ENCODE measurements around the gene ENKUR. TPM values are rescaled to one million over a fixed set of nuclear protein-coding genes. Genes with fewer than 3 reads are reported as not detected.

ENKUR gene
- total and polyA plus RNA-seq, 10 of the 15 experiments (the other 5 are each of a cell fraction or from before 2014, with no cell fraction given), result 0.01 to 0.19 (median 0.11) TPM; not detected in 6

DNA sequence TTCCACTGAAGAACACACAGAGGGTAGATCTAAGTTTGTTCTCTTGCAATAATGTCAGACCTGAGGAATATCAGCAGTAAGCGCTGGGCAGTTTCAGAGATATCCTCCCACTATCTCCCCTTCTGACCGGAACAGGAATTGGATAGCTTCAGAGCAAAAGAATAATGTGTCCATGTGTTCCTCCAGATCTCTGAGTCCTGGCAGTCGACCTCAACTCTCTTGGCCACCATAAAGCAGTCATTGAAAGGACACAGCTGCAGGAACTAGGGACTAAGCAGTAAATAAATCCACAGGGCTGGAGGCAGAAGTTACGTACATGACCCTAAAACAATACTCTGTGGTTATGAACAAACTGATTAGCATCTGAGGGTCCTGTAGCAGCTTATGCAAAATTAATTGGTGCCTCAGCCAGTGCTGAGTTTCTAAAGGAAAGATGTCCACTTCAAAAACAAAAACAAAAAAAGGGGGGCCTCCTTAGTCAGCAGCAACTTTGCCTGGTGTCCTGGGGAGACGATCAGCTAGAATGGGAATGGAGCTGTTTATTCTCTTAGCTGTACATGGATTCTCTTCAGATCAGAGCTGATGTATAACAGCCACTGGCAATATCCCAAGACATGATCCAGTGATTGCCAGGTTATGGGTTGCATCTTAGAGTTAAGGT is 57.1 kb downstream of the ENKUR start:
- intact Hi-C loops (cut with micrococcal nuclease; ENCODE audit: unreplicated experiment), result no loop called here
- Histone ChIP-seq H3K79me2 (ENCODE audit: control insufficient read depth, insufficient read depth, low read length) (no peaks in the 10 kb centered on the region), H3K4me2 (ENCODE audit: control insufficient read depth, insufficient read depth) (no peak overlapping the region), H3K4me3 (no peak overlapping the region), H3K4me1 (ENCODE audit: control insufficient read depth, insufficient read depth, low read length) (no peaks in the 10 kb centered on the region), H2AFZ (ENCODE audit: control insufficient read depth, low read depth, low read length) (no peak overlapping the region), H3K9ac (ENCODE audit: control insufficient read depth, insufficient read depth, low read length) (no peak overlapping the region), H3K27ac (ENCODE audit: control insufficient read depth, insufficient read depth) (no peak overlapping the region), H3K36me3 (ENCODE audit: control insufficient read depth in 2 of 2, insufficient read depth in 2 of 2, low read length in 1 of 2) (no peaks in the 10 kb centered on the region), H3K27me3 (replicated peaks in 1 of 2; ENCODE audit: control insufficient read depth in 2 of 2, insufficient read depth in 2 of 2, low read length in 1 of 2) (no peaks in the 10 kb centered on the region; a peak in 1 of 4 replicates), H4K20me1 (ENCODE audit: control insufficient read depth, insufficient read depth) (no peaks in the 10 kb centered on the region), H3K9me3 (replicated peaks; ENCODE audit: control insufficient read depth, insufficient read depth, low read length) (no peaks in the 10 kb centered on the region; the same call in 1 of the 3 replicates)
- BruUV-seq (replicated peaks), result no TSS peak
- in situ Hi-C loops (cut with MboI), result no loop called here
- ChIA-PET SMC1A (ENCODE audit: uncharacterized antibody, unreplicated experiment) (interaction anchor here (0.6 to 1.0 kb wide), 5 partner anchors 11 to 528 kb away, joined by 3 to 4 read pairs (median 3); no protein-coding TSS in a partner anchor), POLR2A (no interaction called here), RAD21 (ENCODE audit: unreplicated experiment) (interaction anchor here (1.1 kb wide), 1 partner anchor 233 kb away, joined by 3 read pairs; no protein-coding TSS in a partner anchor), CTCF (interaction anchor here (0.6 to 1.3 kb wide), 2 partner anchors 10 to 341 kb away, joined by 3 read pairs; no protein-coding TSS in a partner anchor)
- WGBS (ENCODE audit: insufficient coverage, insufficient replicate concordance, low lambda C conversion rate, missing lambda C conversion rate), result 49% methylated on average over 5 of the region's 5 CpGs
- DNase-seq (ENCODE audit: low read depth, low spot score) (no peak), ATAC-seq (no peak; the same call in 2 of the 3 replicates), FAIRE-seq (no peak)
- TF ChIP-seq, protein P1, sequence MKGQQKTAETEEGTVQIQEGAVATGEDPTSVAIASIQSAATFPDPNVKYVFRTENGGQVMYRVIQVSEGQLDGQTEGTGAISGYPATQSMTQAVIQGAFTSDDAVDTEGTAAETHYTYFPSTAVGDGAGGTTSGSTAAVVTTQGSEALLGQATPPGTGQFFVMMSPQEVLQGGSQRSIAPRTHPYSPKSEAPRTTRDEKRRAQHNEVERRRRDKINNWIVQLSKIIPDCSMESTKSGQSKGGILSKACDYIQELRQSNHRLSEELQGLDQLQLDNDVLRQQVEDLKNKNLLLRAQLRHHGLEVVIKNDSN (IDR thresholded peaks at IDR 0.05; ENCODE audit: borderline replicate concordance, extremely low read length, insufficient read depth, low read depth, low read length), result no peak
- TF ChIP-seq RFX5 (IDR thresholded peaks at IDR 0.05; ENCODE audit: low read depth, low read length) (no peak), LARP7 (IDR thresholded peaks at IDR 0.05) (no peak), MXI1 (IDR thresholded peaks at IDR 0.05; ENCODE audit: low read depth, low read length) (no peak), BMI1 (IDR thresholded peaks at IDR 0.05; ENCODE audit: borderline replicate concordance) (no peak)
